HG03175 (cell line): ENCODE data around the gene AICDA.

Experiments
- ATAC-seq: cut with Tn5 transposase; IDR thresholded peaks from one replicate; pipeline ENCODE4 v1.9.1; 2021; ENCODE audit warnings: mild to moderate bottlenecking, moderate library complexity; ENCODE audit not compliant: unreplicated experiment

The AICDA gene

GRCh38 chr12:8559676-8560075 is 53.0 kb downstream of the AICDA start:
- ATAC-seq, result no peak

GRCh38 chr12:8556531-8557097 is 56.0 kb downstream of the AICDA start:
- no peak for ATAC-seq

GRCh38 chr12:8554451-8555195 is 58.0 kb downstream of the AICDA start:
- no peak for ATAC-seq

GRCh38 chr12:8553088-8553627 is 59.5 kb downstream of the AICDA start:
- no peak for ATAC-seq
